ENCODE data around the gene RIOX2. TPM values are rescaled to one million over a fixed set of nuclear protein-coding genes. Genes with fewer than 3 reads are reported as not detected.

RIOX2 gene
- total RNA-seq, 1 donor from 2014 or later, result 20.2 TPM

DNA sequence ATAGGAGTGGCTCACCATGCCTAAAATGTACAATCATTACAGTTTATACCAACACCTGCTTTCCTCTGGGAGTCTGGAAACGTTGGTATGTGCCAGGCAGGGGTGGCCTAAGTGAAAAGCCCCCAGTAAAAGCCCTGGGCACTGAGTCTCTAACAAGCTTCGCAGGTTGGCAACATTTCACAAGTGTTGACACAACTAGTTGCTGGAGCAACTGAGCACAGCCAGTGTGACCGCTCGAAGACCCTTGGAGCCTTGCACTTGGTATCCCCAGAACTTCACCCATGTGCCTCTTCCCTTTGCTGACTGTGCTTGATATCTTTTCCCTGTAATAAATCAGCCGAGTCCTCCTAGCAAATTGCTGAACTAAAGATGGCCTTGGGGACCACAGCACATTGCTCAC is 2.7 kb downstream of the RIOX2 start:
- Mint-ChIP-seq H3K4me3 (ENCODE audit: unreplicated experiment) (no peak overlapping the region), H3K27me3 (ENCODE audit: low read depth, unreplicated experiment) (no peaks in the 10 kb centered on the region), H3K36me3 (ENCODE audit: low read depth, unreplicated experiment) (no peaks in the 10 kb centered on the region), H3K9me3 (ENCODE audit: unreplicated experiment) (no peaks in the 10 kb centered on the region), H3K4me1 (ENCODE audit: low read depth, unreplicated experiment) (no peaks in the 10 kb centered on the region), H3K27ac (ENCODE audit: unreplicated experiment) (no peak overlapping the region)
- no peak for FAIRE-seq
- Histone ChIP-seq H3K27ac (ENCODE audit: low read depth, low read length) (no peak overlapping the region), H3K36me3 (ENCODE audit: insufficient read depth, low read length) (peaks cover 10% of the 10 kb centered on the region), H3K4me2 (ENCODE audit: low read length) (no peak overlapping the region), H3K79me2 (ENCODE audit: insufficient read depth, low read length) (peaks cover 60% of the 10 kb centered on the region), H2AFZ (ENCODE audit: low read depth, low read length) (no peak overlapping the region), H4K20me1 (ENCODE audit: insufficient read depth, low read length) (peaks cover 34% of the 10 kb centered on the region), H3K9me3 (ENCODE audit: insufficient read depth, low read depth, low read length) (no peaks in the 10 kb centered on the region), H3K27me3 (ENCODE audit: insufficient read depth, low read length) (no peaks in the 10 kb centered on the region), H3K4me3 (ENCODE audit: insufficient read depth, low read depth, low read length) (no peak overlapping the region), H3K9ac (ENCODE audit: low read length) (no peak overlapping the region), H3K4me1 (ENCODE audit: insufficient read depth, low read length) (peaks cover 10% of the 10 kb centered on the region)
- TF ChIP-seq, protein P1, sequence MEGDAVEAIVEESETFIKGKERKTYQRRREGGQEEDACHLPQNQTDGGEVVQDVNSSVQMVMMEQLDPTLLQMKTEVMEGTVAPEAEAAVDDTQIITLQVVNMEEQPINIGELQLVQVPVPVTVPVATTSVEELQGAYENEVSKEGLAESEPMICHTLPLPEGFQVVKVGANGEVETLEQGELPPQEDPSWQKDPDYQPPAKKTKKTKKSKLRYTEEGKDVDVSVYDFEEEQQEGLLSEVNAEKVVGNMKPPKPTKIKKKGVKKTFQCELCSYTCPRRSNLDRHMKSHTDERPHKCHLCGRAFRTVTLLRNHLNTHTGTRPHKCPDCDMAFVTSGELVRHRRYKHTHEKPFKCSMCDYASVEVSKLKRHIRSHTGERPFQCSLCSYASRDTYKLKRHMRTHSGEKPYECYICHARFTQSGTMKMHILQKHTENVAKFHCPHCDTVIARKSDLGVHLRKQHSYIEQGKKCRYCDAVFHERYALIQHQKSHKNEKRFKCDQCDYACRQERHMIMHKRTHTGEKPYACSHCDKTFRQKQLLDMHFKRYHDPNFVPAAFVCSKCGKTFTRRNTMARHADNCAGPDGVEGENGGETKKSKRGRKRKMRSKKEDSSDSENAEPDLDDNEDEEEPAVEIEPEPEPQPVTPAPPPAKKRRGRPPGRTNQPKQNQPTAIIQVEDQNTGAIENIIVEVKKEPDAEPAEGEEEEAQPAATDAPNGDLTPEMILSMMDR (IDR thresholded peaks at IDR 0.05; ENCODE audit: insufficient read depth, low read depth, low read length), result no peak
- no peak for TF ChIP-seq EZH2 (IDR thresholded peaks at IDR 0.05; ENCODE audit: insufficient read depth, low read length)
- DNase-seq (ENCODE audit: low read depth), result no peak

DNA sequence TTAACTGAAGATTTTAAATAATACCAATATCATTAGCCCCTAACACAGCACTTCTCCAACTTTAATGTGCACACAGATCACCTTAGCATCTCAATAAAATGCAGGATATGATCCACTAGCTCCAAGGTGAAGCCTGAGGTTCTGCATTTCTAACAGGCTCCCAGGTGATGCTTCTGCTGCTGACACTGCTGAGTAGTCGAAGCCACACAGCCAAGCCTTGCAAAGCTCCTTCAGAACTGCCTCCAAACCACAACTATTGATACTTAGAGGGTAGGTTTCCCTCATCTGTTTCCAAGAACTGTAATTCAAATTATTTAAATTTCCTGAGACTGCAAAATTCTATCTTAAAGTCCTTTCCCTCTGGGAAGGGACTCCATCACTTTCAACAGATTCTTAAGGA is 3.9 kb downstream of the RIOX2 start:
- no peaks in the 10 kb centered on the region for H3K9me3 Mint-ChIP-seq (ENCODE audit: unreplicated experiment)
- no peak overlapping the region for H3K27ac Mint-ChIP-seq (ENCODE audit: unreplicated experiment)
- TF ChIP-seq, protein P1 (IDR thresholded peaks at IDR 0.05; ENCODE audit: insufficient read depth, low read depth, low read length), result no peak
- TF ChIP-seq EZH2 (IDR thresholded peaks at IDR 0.05; ENCODE audit: insufficient read depth, low read length), result no peak
- Histone ChIP-seq H3K4me3 (ENCODE audit: insufficient read depth, low read depth, low read length) (no peak overlapping the region), H3K27ac (ENCODE audit: low read depth, low read length) (no peak overlapping the region), H3K36me3 (ENCODE audit: insufficient read depth, low read length) (peaks cover 10% of the 10 kb centered on the region), H3K9ac (ENCODE audit: low read length) (no peak overlapping the region), H3K4me1 (ENCODE audit: insufficient read depth, low read length) (peaks cover 10% of the 10 kb centered on the region), H3K79me2 (ENCODE audit: insufficient read depth, low read length) (peaks cover 69% of the 10 kb centered on the region), H3K27me3 (ENCODE audit: insufficient read depth, low read length) (no peaks in the 10 kb centered on the region), H3K9me3 (ENCODE audit: insufficient read depth, low read depth, low read length) (no peaks in the 10 kb centered on the region), H4K20me1 (ENCODE audit: insufficient read depth, low read length) (peaks cover 34% of the 10 kb centered on the region), H2AFZ (ENCODE audit: low read depth, low read length) (no peak overlapping the region), H3K4me2 (ENCODE audit: low read length) (no peak overlapping the region)
- no peak for DNase-seq (ENCODE audit: low read depth)
- H3K27me3 Mint-ChIP-seq (ENCODE audit: low read depth, unreplicated experiment), result no peaks in the 10 kb centered on the region
- FAIRE-seq, result no peak
- no peaks in the 10 kb centered on the region for H3K4me1 Mint-ChIP-seq (ENCODE audit: low read depth, unreplicated experiment)
- H3K4me3 Mint-ChIP-seq (ENCODE audit: unreplicated experiment), result no peak overlapping the region
- no peaks in the 10 kb centered on the region for H3K36me3 Mint-ChIP-seq (ENCODE audit: low read depth, unreplicated experiment)

DNA sequence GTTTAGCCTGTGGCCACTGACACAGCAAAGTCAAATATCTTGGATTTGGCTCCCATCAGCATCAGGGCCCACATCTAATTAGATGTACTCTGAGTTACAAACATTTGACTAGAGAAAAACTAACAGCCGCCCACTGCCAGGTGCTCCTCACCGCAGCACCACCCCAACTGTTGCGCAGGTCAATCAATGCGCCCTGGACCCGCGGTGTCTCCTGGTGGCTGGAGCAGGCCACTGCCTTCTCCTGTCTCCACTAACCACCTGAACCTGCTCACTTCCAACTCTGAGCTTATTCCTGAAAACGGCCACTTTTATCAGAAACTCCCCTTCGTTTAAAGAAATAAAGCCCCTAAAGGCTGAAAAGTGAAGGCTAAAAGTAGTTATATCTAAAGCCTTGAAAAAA is 4.3 kb downstream of the RIOX2 start:
- peaks cover 73% of the 10 kb centered on the region for H3K79me2 ChIP-seq (ENCODE audit: insufficient read depth, low read length)
- H3K9ac ChIP-seq (ENCODE audit: low read length), result no peak overlapping the region
- H3K4me3 Mint-ChIP-seq (ENCODE audit: unreplicated experiment), result no peak overlapping the region
- H4K20me1 ChIP-seq (ENCODE audit: insufficient read depth, low read length), result peaks cover 37% of the 10 kb centered on the region
- DNase-seq (ENCODE audit: low read depth), result no peak
- no peaks in the 10 kb centered on the region for H3K4me1 Mint-ChIP-seq (ENCODE audit: low read depth, unreplicated experiment)
- H3K36me3 Mint-ChIP-seq (ENCODE audit: low read depth, unreplicated experiment), result no peaks in the 10 kb centered on the region
- TF ChIP-seq, protein P1 (IDR thresholded peaks at IDR 0.05; ENCODE audit: insufficient read depth, low read depth, low read length), result no peak
- TF ChIP-seq EZH2 (IDR thresholded peaks at IDR 0.05; ENCODE audit: insufficient read depth, low read length), result no peak
- no peaks in the 10 kb centered on the region for H3K27me3 ChIP-seq (ENCODE audit: insufficient read depth, low read length)
- no peak for FAIRE-seq
- no peaks in the 10 kb centered on the region for H3K27me3 Mint-ChIP-seq (ENCODE audit: low read depth, unreplicated experiment)
- H3K36me3 ChIP-seq (ENCODE audit: insufficient read depth, low read length), result peaks cover 10% of the 10 kb centered on the region
- H3K4me1 ChIP-seq (ENCODE audit: insufficient read depth, low read length), result peaks cover 10% of the 10 kb centered on the region
- no peak overlapping the region for H3K27ac Mint-ChIP-seq (ENCODE audit: unreplicated experiment)
- H3K27ac ChIP-seq (ENCODE audit: low read depth, low read length), result no peak overlapping the region
- H3K4me3 ChIP-seq (ENCODE audit: insufficient read depth, low read depth, low read length), result no peak overlapping the region
- no peaks in the 10 kb centered on the region for H3K9me3 ChIP-seq (ENCODE audit: insufficient read depth, low read depth, low read length)
- no peaks in the 10 kb centered on the region for H3K9me3 Mint-ChIP-seq (ENCODE audit: unreplicated experiment)
- H2AFZ ChIP-seq (ENCODE audit: low read depth, low read length), result no peak overlapping the region
- no peak overlapping the region for H3K4me2 ChIP-seq (ENCODE audit: low read length)
